K562 (cell line): ENCODE measurements around the gene OPRL1. TPM values are rescaled to one million over a fixed set of nuclear protein-coding genes. Genes with fewer than 3 reads are reported as not detected.
A peak's percentile ranks its signal among the peaks of the same experiment; 100 is the strongest.

Experiments
- MTA3 ChIP-seq: fragments of 450-650 bp; formaldehyde crosslinking; IDR thresholded peaks from 2 replicates; pipeline ENCODE4 v1.6.1; 2017; ENCODE audit warnings: mild to moderate bottlenecking, borderline replicate concordance
- POLR3G ChIP-seq: IDR thresholded peaks from 2 replicates; pipeline ENCODE4 v1.6.1; 2011; ENCODE audit not compliant: insufficient read length, insufficient replicate concordance; ENCODE audit errors: extremely low read depth
- polyA plus RNA-seq, 8 experiments: library from polyadenylated mRNA; depleted of rRNA in 4 of 8; stranded (reverse) in 5 of 8; unstranded in 3 of 8; fragments of >200 nt; fragmentation: Nextera tagmentation in 2 of 8; fragmentation: Illumina TruSeq in 1 of 8; extraction: Ambion mirVana in 2 of 8; extraction: Trizol in 1 of 8; gene quantifications; 2 replicates each; pipeline versions ENCODE4 v1.2.1 to v1.2.3, GENCODE V29; 2011 to 2014; ENCODE audit warnings: inconsistent platforms in 1 of 8, missing spikeins in 1 of 8
- total RNA-seq, 7 experiments: library from RNA; depleted of rRNA in 6 of 7; stranded (reverse); fragments of >200 nt in 6 of 7; fragmentation: Illumina TruSeq in 2 of 7; extraction: Trizol in 2 of 7; gene quantifications; 2 replicates each; pipeline versions ENCODE4 v1.2.1 to v1.2.3, GENCODE V29; 2011 to 2021; ENCODE audit warnings: low replicate concordance in 1 of 7
- TF ChIP-seq, protein P1 (sequence below), 2 experiments: fragments of 450-650 bp in 1 of 2; IDR thresholded peaks; 2 replicates each; pipeline ENCODE4 v1.6.1; 2011 to 2017; ENCODE audit warnings: low read depth in 2 of 2, antibody characterized with exemption in 1 of 2, borderline replicate concordance in 1 of 2, low read length in 1 of 2, mild to moderate bottlenecking in 1 of 2, mixed read lengths in 1 of 2; ENCODE audit not compliant: control insufficient read depth in 1 of 2
- TF ChIP-seq, protein P2 (sequence below): fragments of 250-450 bp; sonication (Bioruptor Pico); IDR thresholded peaks from 2 replicates; pipeline ENCODE4 v1.4.0; 2020
- TF ChIP-seq, protein P3 (sequence below): fragments of 450-650 bp; formaldehyde crosslinking; IDR thresholded peaks from 2 replicates; pipeline ENCODE4 v1.4.0; 2022; ENCODE audit warnings: mild to moderate bottlenecking, moderate library complexity
- TF ChIP-seq, protein P4 (sequence below): fragments of 250-450 bp; sonication (Bioruptor Pico); IDR thresholded peaks from 2 replicates; pipeline ENCODE4 v1.4.0; 2020
- TF ChIP-seq, protein P5 (sequence below): sonication (generic); formaldehyde crosslinking; IDR thresholded peaks from 2 replicates; pipeline ENCODE4 v1.8.0; 2023; ENCODE audit warnings: missing genetic modification reagents, mild to moderate bottlenecking, borderline replicate concordance

The OPRL1 gene
- total and polyA plus RNA-seq, 9 of the 15 experiments (the other 6 are each of a cell fraction or from before 2014, with no cell fraction given): 0.06 to 0.33 (median 0.11) TPM; not detected in 2

DNA sequence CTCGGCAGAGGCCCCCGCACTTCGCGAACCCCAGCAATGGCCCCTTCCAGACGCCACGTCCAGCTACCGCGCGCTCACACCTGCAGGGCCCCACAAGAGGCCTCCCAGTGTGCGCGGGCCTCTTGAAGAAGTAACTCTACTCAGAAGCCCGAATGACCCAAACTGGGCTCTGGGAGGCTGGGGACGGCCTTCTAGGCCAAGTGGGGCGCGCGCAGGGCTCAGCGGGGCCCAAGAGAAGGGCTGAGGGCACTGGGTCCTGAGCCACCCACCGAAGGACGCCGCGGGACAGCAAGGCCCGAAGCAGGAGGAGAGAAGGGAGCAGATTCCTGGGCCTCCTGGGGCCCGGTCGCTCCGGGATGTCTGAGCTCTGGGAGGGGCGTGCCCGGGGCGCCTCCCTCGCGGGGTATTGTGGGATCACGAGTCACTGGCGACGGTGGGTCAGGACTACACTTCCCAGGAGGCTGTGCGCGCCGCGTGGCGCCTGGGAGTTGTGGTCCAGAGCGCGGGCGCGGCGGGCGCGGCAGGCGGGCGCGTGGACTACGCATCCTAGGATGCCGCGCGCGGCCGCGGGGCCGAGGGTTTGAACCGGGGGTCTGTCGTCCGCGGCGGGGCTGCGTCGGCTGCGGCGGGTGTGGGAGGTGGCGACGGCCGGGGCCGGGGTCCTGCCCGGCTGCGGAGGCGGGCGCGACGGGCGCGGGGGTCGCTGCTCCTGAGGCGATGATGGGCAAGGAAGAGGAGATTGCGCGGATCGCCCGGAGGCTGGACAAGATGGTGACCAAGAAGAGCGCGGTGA is 17.1 kb upstream of the OPRL1 start, which contains the start of gene TCEA2 (continued):
- TF ChIP-seq, protein P1, sequence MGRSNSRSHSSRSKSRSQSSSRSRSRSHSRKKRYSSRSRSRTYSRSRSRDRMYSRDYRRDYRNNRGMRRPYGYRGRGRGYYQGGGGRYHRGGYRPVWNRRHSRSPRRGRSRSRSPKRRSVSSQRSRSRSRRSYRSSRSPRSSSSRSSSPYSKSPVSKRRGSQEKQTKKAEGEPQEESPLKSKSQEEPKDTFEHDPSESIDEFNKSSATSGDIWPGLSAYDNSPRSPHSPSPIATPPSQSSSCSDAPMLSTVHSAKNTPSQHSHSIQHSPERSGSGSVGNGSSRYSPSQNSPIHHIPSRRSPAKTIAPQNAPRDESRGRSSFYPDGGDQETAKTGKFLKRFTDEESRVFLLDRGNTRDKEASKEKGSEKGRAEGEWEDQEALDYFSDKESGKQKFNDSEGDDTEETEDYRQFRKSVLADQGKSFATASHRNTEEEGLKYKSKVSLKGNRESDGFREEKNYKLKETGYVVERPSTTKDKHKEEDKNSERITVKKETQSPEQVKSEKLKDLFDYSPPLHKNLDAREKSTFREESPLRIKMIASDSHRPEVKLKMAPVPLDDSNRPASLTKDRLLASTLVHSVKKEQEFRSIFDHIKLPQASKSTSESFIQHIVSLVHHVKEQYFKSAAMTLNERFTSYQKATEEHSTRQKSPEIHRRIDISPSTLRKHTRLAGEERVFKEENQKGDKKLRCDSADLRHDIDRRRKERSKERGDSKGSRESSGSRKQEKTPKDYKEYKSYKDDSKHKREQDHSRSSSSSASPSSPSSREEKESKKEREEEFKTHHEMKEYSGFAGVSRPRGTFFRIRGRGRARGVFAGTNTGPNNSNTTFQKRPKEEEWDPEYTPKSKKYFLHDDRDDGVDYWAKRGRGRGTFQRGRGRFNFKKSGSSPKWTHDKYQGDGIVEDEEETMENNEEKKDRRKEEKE (IDR thresholded peaks at IDR 0.05; ENCODE audit: borderline replicate concordance in 1 of 2, control insufficient read depth in 1 of 2, low read depth in 2 of 2, low read length in 1 of 2): 0 out of 4 replicates have a peak, but pooled peaks of 1 of the 2 experiments have one; percentile 80
- TF ChIP-seq, protein P2, sequence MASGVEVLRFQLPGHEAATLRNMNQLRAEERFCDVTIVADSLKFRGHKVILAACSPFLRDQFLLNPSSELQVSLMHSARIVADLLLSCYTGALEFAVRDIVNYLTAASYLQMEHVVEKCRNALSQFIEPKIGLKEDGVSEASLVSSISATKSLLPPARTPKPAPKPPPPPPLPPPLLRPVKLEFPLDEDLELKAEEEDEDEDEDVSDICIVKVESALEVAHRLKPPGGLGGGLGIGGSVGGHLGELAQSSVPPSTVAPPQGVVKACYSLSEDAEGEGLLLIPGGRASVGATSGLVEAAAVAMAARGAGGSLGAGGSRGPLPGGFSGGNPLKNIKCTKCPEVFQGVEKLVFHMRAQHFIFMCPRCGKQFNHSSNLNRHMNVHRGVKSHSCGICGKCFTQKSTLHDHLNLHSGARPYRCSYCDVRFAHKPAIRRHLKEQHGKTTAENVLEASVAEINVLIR (CRISPR knock-in tag): peak; percentile 77
- peak; percentile 36; the same call in 1 of the 2 replicates for TF ChIP-seq MTA3
- TF ChIP-seq, protein P3, sequence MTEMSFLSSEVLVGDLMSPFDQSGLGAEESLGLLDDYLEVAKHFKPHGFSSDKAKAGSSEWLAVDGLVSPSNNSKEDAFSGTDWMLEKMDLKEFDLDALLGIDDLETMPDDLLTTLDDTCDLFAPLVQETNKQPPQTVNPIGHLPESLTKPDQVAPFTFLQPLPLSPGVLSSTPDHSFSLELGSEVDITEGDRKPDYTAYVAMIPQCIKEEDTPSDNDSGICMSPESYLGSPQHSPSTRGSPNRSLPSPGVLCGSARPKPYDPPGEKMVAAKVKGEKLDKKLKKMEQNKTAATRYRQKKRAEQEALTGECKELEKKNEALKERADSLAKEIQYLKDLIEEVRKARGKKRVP (CRISPR knock-in tag): peak; percentile 73
- TF ChIP-seq, protein P4, sequence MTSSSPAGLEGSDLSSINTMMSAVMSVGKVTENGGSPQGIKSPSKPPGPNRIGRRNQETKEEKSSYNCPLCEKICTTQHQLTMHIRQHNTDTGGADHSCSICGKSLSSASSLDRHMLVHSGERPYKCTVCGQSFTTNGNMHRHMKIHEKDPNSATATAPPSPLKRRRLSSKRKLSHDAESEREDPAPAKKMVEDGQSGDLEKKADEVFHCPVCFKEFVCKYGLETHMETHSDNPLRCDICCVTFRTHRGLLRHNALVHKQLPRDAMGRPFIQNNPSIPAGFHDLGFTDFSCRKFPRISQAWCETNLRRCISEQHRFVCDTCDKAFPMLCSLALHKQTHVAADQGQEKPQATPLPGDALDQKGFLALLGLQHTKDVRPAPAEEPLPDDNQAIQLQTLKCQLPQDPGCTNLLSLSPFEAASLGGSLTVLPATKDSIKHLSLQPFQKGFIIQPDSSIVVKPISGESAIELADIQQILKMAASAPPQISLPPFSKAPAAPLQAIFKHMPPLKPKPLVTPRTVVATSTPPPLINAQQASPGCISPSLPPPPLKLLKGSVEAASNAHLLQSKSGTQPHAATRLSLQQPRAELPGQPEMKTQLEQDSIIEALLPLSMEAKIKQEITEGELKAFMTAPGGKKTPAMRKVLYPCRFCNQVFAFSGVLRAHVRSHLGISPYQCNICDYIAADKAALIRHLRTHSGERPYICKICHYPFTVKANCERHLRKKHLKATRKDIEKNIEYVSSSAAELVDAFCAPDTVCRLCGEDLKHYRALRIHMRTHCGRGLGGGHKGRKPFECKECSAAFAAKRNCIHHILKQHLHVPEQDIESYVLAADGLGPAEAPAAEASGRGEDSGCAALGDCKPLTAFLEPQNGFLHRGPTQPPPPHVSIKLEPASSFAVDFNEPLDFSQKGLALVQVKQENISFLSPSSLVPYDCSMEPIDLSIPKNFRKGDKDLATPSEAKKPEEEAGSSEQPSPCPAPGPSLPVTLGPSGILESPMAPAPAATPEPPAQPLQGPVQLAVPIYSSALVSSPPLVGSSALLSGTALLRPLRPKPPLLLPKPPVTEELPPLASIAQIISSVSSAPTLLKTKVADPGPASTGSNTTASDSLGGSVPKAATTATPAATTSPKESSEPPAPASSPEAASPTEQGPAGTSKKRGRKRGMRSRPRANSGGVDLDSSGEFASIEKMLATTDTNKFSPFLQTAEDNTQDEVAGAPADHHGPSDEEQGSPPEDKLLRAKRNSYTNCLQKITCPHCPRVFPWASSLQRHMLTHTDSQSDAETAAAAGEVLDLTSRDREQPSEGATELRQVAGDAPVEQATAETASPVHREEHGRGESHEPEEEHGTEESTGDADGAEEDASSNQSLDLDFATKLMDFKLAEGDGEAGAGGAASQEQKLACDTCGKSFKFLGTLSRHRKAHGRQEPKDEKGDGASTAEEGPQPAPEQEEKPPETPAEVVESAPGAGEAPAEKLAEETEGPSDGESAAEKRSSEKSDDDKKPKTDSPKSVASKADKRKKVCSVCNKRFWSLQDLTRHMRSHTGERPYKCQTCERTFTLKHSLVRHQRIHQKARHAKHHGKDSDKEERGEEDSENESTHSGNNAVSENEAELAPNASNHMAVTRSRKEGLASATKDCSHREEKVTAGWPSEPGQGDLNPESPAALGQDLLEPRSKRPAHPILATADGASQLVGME (CRISPR knock-in tag): peak; percentile 92; the same call in 1 of the 2 replicates
- no peak for TF ChIP-seq POLR3G
- TF ChIP-seq, protein P5, sequence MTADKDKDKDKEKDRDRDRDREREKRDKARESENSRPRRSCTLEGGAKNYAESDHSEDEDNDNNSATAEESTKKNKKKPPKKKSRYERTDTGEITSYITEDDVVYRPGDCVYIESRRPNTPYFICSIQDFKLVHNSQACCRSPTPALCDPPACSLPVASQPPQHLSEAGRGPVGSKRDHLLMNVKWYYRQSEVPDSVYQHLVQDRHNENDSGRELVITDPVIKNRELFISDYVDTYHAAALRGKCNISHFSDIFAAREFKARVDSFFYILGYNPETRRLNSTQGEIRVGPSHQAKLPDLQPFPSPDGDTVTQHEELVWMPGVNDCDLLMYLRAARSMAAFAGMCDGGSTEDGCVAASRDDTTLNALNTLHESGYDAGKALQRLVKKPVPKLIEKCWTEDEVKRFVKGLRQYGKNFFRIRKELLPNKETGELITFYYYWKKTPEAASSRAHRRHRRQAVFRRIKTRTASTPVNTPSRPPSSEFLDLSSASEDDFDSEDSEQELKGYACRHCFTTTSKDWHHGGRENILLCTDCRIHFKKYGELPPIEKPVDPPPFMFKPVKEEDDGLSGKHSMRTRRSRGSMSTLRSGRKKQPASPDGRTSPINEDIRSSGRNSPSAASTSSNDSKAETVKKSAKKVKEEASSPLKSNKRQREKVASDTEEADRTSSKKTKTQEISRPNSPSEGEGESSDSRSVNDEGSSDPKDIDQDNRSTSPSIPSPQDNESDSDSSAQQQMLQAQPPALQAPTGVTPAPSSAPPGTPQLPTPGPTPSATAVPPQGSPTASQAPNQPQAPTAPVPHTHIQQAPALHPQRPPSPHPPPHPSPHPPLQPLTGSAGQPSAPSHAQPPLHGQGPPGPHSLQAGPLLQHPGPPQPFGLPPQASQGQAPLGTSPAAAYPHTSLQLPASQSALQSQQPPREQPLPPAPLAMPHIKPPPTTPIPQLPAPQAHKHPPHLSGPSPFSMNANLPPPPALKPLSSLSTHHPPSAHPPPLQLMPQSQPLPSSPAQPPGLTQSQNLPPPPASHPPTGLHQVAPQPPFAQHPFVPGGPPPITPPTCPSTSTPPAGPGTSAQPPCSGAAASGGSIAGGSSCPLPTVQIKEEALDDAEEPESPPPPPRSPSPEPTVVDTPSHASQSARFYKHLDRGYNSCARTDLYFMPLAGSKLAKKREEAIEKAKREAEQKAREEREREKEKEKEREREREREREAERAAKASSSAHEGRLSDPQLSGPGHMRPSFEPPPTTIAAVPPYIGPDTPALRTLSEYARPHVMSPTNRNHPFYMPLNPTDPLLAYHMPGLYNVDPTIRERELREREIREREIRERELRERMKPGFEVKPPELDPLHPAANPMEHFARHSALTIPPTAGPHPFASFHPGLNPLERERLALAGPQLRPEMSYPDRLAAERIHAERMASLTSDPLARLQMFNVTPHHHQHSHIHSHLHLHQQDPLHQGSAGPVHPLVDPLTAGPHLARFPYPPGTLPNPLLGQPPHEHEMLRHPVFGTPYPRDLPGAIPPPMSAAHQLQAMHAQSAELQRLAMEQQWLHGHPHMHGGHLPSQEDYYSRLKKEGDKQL (CRISPR knock-in tag): no peak
